Caco-2 (cell line): Measurements from ENCODE around the gene TLL1. TPM values are rescaled to one million over a fixed set of nuclear protein-coding genes. Genes with fewer than 3 reads are reported as not detected.
A peak's percentile ranks its signal among the peaks of the same experiment; 100 is the strongest.

Experiments used
- BruUV-seq: library from RNA; stranded (reverse); fragments of 400-500 nt; replicated peaks from 2 replicates; lab custom pipeline; 2021; lab: Mats Ljungman, UMichigan
- CTCF ChIA-PET: fragments of 300-600 bp; sonication (Branson Sonifier 250); formaldehyde crosslinking; loops from one replicate; lab custom pipeline; 2022; ENCODE audit warnings: antibody characterized with exemption; lab: Charles Lee
- POLR2A ChIA-PET: fragments of 300-600 bp; sonication (Branson Sonifier 250); formaldehyde crosslinking; loops from one replicate; lab custom pipeline; 2022; ENCODE audit warnings: antibody characterized with exemption; lab: Charles Lee
- DNase-seq, 2 experiments: peaks; one replicate each; pipeline versions ENCODE4 v3.0.0 to v3.0.0-alpha.2; 2020 to 2022
- H3K27me3 ChIP-seq: replicated peaks from 2 replicates; pipeline ENCODE4 v1.6.0; 2011; ENCODE audit warnings: low read length; ENCODE audit not compliant: control insufficient read depth, insufficient read depth
- H3K36me3 ChIP-seq: 2 replicates; pipeline ENCODE4 v1.5.1; 2011; ENCODE audit warnings: low read length; ENCODE audit not compliant: control insufficient read depth, insufficient read depth
- H3K4me1 ChIP-seq: fragments of 250-450 bp; sonication (Bioruptor Pico); 2 replicates; pipeline ENCODE4 v1.5.1; 2020; ENCODE audit warnings: mild to moderate bottlenecking
- H3K4me3 ChIP-seq: 2 replicates; pipeline ENCODE4 v1.5.1; 2011; ENCODE audit warnings: low read depth, mild to moderate bottlenecking, control low read depth, low read length
- H3K9me3 ChIP-seq: fragments of 250-450 bp; sonication (Bioruptor Pico); 2 replicates; pipeline ENCODE4 v1.5.1; 2020; ENCODE audit warnings: mild to moderate bottlenecking, moderate library complexity
- H3K27ac Mint-ChIP-seq: one replicate; pipeline ENCODE4 v1.8.0; 2022; ENCODE audit warnings: mixed read lengths; ENCODE audit not compliant: unreplicated experiment
- H3K27me3 Mint-ChIP-seq: one replicate; pipeline ENCODE4 v1.8.0; 2022; ENCODE audit warnings: mixed read lengths; ENCODE audit not compliant: insufficient read depth, unreplicated experiment
- H3K36me3 Mint-ChIP-seq: one replicate; pipeline ENCODE4 v1.8.0; 2022; ENCODE audit warnings: mild to moderate bottlenecking, mixed read lengths; ENCODE audit not compliant: insufficient read depth, unreplicated experiment
- H3K4me1 Mint-ChIP-seq: one replicate; pipeline ENCODE4 v1.8.0; 2022; ENCODE audit warnings: low read depth, mixed read lengths; ENCODE audit not compliant: unreplicated experiment
- H3K4me3 Mint-ChIP-seq: one replicate; pipeline ENCODE4 v1.8.0; 2022; ENCODE audit warnings: mild to moderate bottlenecking, moderate library complexity, mixed read lengths; ENCODE audit not compliant: unreplicated experiment
- H3K9me3 Mint-ChIP-seq: one replicate; pipeline ENCODE4 v1.8.0; 2022; ENCODE audit warnings: mixed read lengths; ENCODE audit not compliant: unreplicated experiment
- CTCF ChIP-seq, 2 experiments: fragments of 200-600 bp in 1 of 2; IDR thresholded peaks; 1 replicate in 1 of 2; 2 replicates in 1 of 2; pipeline versions ENCODE4 v1.5.1 to v1.8.0; 2011 to 2022; ENCODE audit warnings: antibody characterized with exemption in 1 of 2, control low read depth in 1 of 2, inconsistent platforms in 1 of 2, low read depth in 1 of 2, low read length in 1 of 2, mild to moderate bottlenecking in 1 of 2, moderate library complexity in 1 of 2; ENCODE audit not compliant: insufficient read depth in 1 of 2, severe bottlenecking in 1 of 2, unreplicated experiment in 1 of 2
- intact Hi-C: fragments of 100-400 bp; cut with micrococcal nuclease; formaldehyde crosslinking; loops from one replicate; pipeline ENCODE4 v1.10.0; 2022; ENCODE audit not compliant: unreplicated experiment
- total RNA-seq: library from RNA; stranded (reverse); gene quantifications from 2 replicates; pipeline ENCODE4 v1.2.3, GENCODE V29; 2022

TLL1 gene
- total RNA-seq, 1 experiment from 2014 or later: 14.2 TPM

GRCh38 chr4:166091146-166091545, 218.1 kb downstream of the TLL1 start:
- no peak for TF ChIP-seq CTCF (IDR thresholded peaks at IDR 0.05; ENCODE audit: insufficient read depth in 1 of 2, low read depth in 1 of 2, low read length in 1 of 2, severe bottlenecking in 1 of 2, unreplicated experiment in 1 of 2)
- H3K27ac Mint-ChIP-seq: no peak overlapping the region
- H3K4me1 Mint-ChIP-seq: peaks cover 8% of the 10 kb centered on the region
- ChIA-PET POLR2A (no interaction called here), CTCF (interaction anchor here (1.2 to 1.4 kb wide), 3 partner anchors 227 to 598 kb away, joined by 5 to 12 read pairs (median 6); no protein-coding TSS in a partner anchor)
- H3K27me3 Mint-ChIP-seq: no peaks in the 10 kb centered on the region
- H3K36me3 Mint-ChIP-seq: no peaks in the 10 kb centered on the region
- intact Hi-C loops: loop anchor here (10.0 kb wide), 1 partner anchor 376 kb away; no protein-coding TSS in a partner anchor
- no peaks in the 10 kb centered on the region for H3K36me3 ChIP-seq
- no peaks in the 10 kb centered on the region for H3K9me3 Mint-ChIP-seq
- no peak overlapping the region for H3K4me3 Mint-ChIP-seq
- H3K9me3 ChIP-seq: no peaks in the 10 kb centered on the region
- H3K4me3 ChIP-seq: no peak overlapping the region
- H3K27me3 ChIP-seq: no peaks in the 10 kb centered on the region
- BruUV-seq: no TSS peak
- no peaks in the 10 kb centered on the region for H3K4me1 ChIP-seq
- no peak for DNase-seq

GRCh38 chr4:166091912-166092510, 219.0 kb downstream of the TLL1 start:
- H3K27me3 Mint-ChIP-seq: no peaks in the 10 kb centered on the region
- no TSS peak for BruUV-seq

GRCh38 chr4:166092797-166093290, 219.8 kb downstream of the TLL1 start:
- Mint-ChIP-seq H3K4me1 (peaks cover 8% of the 10 kb centered on the region), H3K27ac (peak overlapping the region; percentile 85), H3K4me3 (no peak overlapping the region), H3K27me3 (no peaks in the 10 kb centered on the region), H3K36me3 (no peaks in the 10 kb centered on the region), H3K9me3 (no peaks in the 10 kb centered on the region)
- no peak for DNase-seq
- H3K4me1 ChIP-seq: no peaks in the 10 kb centered on the region
- no peaks in the 10 kb centered on the region for H3K9me3 ChIP-seq
- intact Hi-C loops: loop anchor here (1.0 to 10.0 kb wide), 4 partner anchors 229 to 600 kb away; no protein-coding TSS in a partner anchor
- ChIA-PET POLR2A (no interaction called here), CTCF (interaction anchor here (1.4 kb wide), 1 partner anchor 551 kb away, joined by 3 read pairs; no protein-coding TSS in a partner anchor)
- BruUV-seq: no TSS peak
- no peaks in the 10 kb centered on the region for H3K27me3 ChIP-seq
- H3K36me3 ChIP-seq: no peaks in the 10 kb centered on the region
- H3K4me3 ChIP-seq: no peak overlapping the region
- no peak for TF ChIP-seq CTCF (IDR thresholded peaks at IDR 0.05; ENCODE audit: insufficient read depth in 1 of 2, low read depth in 1 of 2, low read length in 1 of 2, severe bottlenecking in 1 of 2, unreplicated experiment in 1 of 2)

More at GRCh38 chr4:166091912-166092510, 219.0 kb downstream of the TLL1 start:
- H3K27me3 ChIP-seq: no peaks in the 10 kb centered on the region
- H3K36me3 ChIP-seq: no peaks in the 10 kb centered on the region
- intact Hi-C loops: loop anchor here (1.0 to 10.0 kb wide), 4 partner anchors 228 to 599 kb away; no protein-coding TSS in a partner anchor
- no peak for DNase-seq
- ChIA-PET POLR2A (no interaction called here), CTCF (interaction anchor here (0.7 to 1.4 kb wide), 5 partner anchors 228 to 599 kb away, joined by 3 to 12 read pairs (median 5); no protein-coding TSS in a partner anchor)
- H3K27ac Mint-ChIP-seq: no peak overlapping the region
- peaks cover 8% of the 10 kb centered on the region for H3K4me1 Mint-ChIP-seq
- no peaks in the 10 kb centered on the region for H3K36me3 Mint-ChIP-seq
- H3K9me3 Mint-ChIP-seq: no peaks in the 10 kb centered on the region
- H3K4me3 Mint-ChIP-seq: no peak overlapping the region
- H3K9me3 ChIP-seq: no peaks in the 10 kb centered on the region
- TF ChIP-seq CTCF (IDR thresholded peaks at IDR 0.05; ENCODE audit: insufficient read depth in 1 of 2, low read depth in 1 of 2, low read length in 1 of 2, severe bottlenecking in 1 of 2, unreplicated experiment in 1 of 2): peak; percentile 46 to 61
- H3K4me1 ChIP-seq: no peaks in the 10 kb centered on the region
- no peak overlapping the region for H3K4me3 ChIP-seq
